Dendritic cell treated with granulocyte-macrophage colony-stimulating factor and Interleukin-4, amounts not matched to agents 40 ng/mL and 50 ng/mL, for 4 days (primary cell): ENCODE results near the gene TSPEAR.
"Not testable (repeated sequence)": the region's sequence is repeated elsewhere in the genome, so short reads cannot be mapped to it uniquely, and the experiment has no call there.

ENCODE experiments used
- H3K27ac Mint-ChIP-seq: one replicate; pipeline ENCODE4 v1.8.0; 2022; ENCODE audit warnings: mild to moderate bottlenecking, mixed read lengths
- H3K27me3 Mint-ChIP-seq: one replicate; pipeline ENCODE4 v1.8.0; 2022; ENCODE audit warnings: mild to moderate bottlenecking, mixed read lengths
- H3K36me3 Mint-ChIP-seq: one replicate; pipeline ENCODE4 v1.8.0; 2022; ENCODE audit warnings: low read depth, mixed read lengths
- H3K4me1 Mint-ChIP-seq: one replicate; pipeline ENCODE4 v1.8.0; 2022; ENCODE audit warnings: low read depth, mixed read lengths
- H3K4me3 Mint-ChIP-seq: one replicate; pipeline ENCODE4 v1.8.0; 2022; ENCODE audit warnings: mild to moderate bottlenecking, moderate library complexity, mixed read lengths
- H3K9me3 Mint-ChIP-seq: one replicate; pipeline ENCODE4 v1.8.0; 2022; ENCODE audit warnings: mixed read lengths
- intact Hi-C: fragments of 100-400 bp; cut with micrococcal nuclease; formaldehyde crosslinking; loops from one replicate; pipeline ENCODE4 v1.15.0; 2022

TSPEAR gene

GRCh38 chr21:44612669-44613229 is 98.6 kb downstream of the TSPEAR start:
- no peaks in the 10 kb centered on the region for H3K36me3 Mint-ChIP-seq
- peaks cover 1% of the 10 kb centered on the region for H3K27me3 Mint-ChIP-seq
- no peaks in the 10 kb centered on the region for H3K4me1 Mint-ChIP-seq
- H3K4me3 Mint-ChIP-seq = no peak overlapping the region
- peaks cover 37% of the 10 kb centered on the region for H3K9me3 Mint-ChIP-seq
- intact Hi-C loops = no loop called here
- H3K27ac Mint-ChIP-seq = no peak overlapping the region

- H3K27ac Mint-ChIP-seq = no peak within 1 kb of the TSS
- peaks cover 37% of the 10 kb centered on the region for H3K9me3 Mint-ChIP-seq
- peaks cover 1% of the 10 kb centered on the region for H3K27me3 Mint-ChIP-seq
- no peak within 1 kb of the TSS for H3K4me3 Mint-ChIP-seq
- no peaks in the 10 kb centered on the region for H3K4me1 Mint-ChIP-seq
- intact Hi-C loops = no loop called here
- no peaks in the 10 kb centered on the region for H3K36me3 Mint-ChIP-seq
Measured at GRCh38 chr21:44612029-44612486, 99.3 kb downstream of the TSPEAR start, which contains the start of gene KRTAP10-8. KRTAP10-8 (plus strand) TSS chr21:44612079; CDS start chr21:44612101, 22 bp downstream.

GRCh38 chr21:44611551-44611950 is 99.8 kb downstream of the TSPEAR start:
- H3K27ac Mint-ChIP-seq = no peak overlapping the region
- peaks cover 1% of the 10 kb centered on the region for H3K27me3 Mint-ChIP-seq
- H3K36me3 Mint-ChIP-seq = no peaks in the 10 kb centered on the region
- peaks cover 38% of the 10 kb centered on the region for H3K9me3 Mint-ChIP-seq
- intact Hi-C loops = no loop called here
- no peak overlapping the region for H3K4me3 Mint-ChIP-seq
- H3K4me1 Mint-ChIP-seq = no peaks in the 10 kb centered on the region

GRCh38 chr21:44610157-44610843 is 101.1 kb downstream of the TSPEAR start:
- H3K27ac Mint-ChIP-seq, H3K36me3 Mint-ChIP-seq, H3K4me1 Mint-ChIP-seq, H3K4me3 Mint-ChIP-seq, intact Hi-C loops, H3K27me3 Mint-ChIP-seq: not testable (repeated sequence)
- H3K9me3 Mint-ChIP-seq = peaks cover 43% of the 10 kb centered on the region

- Mint-ChIP-seq H3K27ac (no peak overlapping the region), H3K9me3 (peaks cover 48% of the 10 kb centered on the region), H3K27me3 (peaks cover 4% of the 10 kb centered on the region), H3K36me3 (no peaks in the 10 kb centered on the region), H3K4me1 (no peaks in the 10 kb centered on the region), H3K4me3 (no peak overlapping the region)
- intact Hi-C loops = no loop called here
Measured at GRCh38 chr21:44609193-44609592, 102.2 kb downstream of the TSPEAR start.

GRCh38 chr21:44606495-44606894 is 104.9 kb downstream of the TSPEAR start:
- H3K27me3 Mint-ChIP-seq = peaks cover 4% of the 10 kb centered on the region
- no peak overlapping the region for H3K27ac Mint-ChIP-seq
- H3K36me3 Mint-ChIP-seq = no peaks in the 10 kb centered on the region
- intact Hi-C loops = no loop called here
- peaks cover 46% of the 10 kb centered on the region for H3K9me3 Mint-ChIP-seq
- H3K4me1 Mint-ChIP-seq = no peaks in the 10 kb centered on the region
- no peak overlapping the region for H3K4me3 Mint-ChIP-seq

GRCh38 chr21:44603911-44604310 is 107.5 kb downstream of the TSPEAR start:
- no peak overlapping the region for H3K27ac Mint-ChIP-seq
- H3K27me3 Mint-ChIP-seq = peaks cover 9% of the 10 kb centered on the region
- no peaks in the 10 kb centered on the region for H3K36me3 Mint-ChIP-seq
- peaks cover 20% of the 10 kb centered on the region for H3K9me3 Mint-ChIP-seq
- intact Hi-C loops = no loop called here
- H3K4me3 Mint-ChIP-seq = no peak overlapping the region
- no peaks in the 10 kb centered on the region for H3K4me1 Mint-ChIP-seq

- intact Hi-C loops = no loop called here
- H3K4me1 Mint-ChIP-seq = no peaks in the 10 kb centered on the region
- H3K9me3 Mint-ChIP-seq = peaks cover 16% of the 10 kb centered on the region
- no peak overlapping the region for H3K27ac Mint-ChIP-seq
- peaks cover 9% of the 10 kb centered on the region for H3K27me3 Mint-ChIP-seq
- no peaks in the 10 kb centered on the region for H3K36me3 Mint-ChIP-seq
- H3K4me3 Mint-ChIP-seq = no peak overlapping the region
Measured at GRCh38 chr21:44603109-44603875, 108.1 kb downstream of the TSPEAR start.

- Mint-ChIP-seq H3K4me1 (no peaks in the 10 kb centered on the region), H3K27ac (no peak overlapping the region), H3K4me3 (no peak overlapping the region), H3K36me3 (no peaks in the 10 kb centered on the region), H3K9me3 (peaks cover 16% of the 10 kb centered on the region), H3K27me3 (peaks cover 13% of the 10 kb centered on the region)
- intact Hi-C loops = no loop called here
Measured at GRCh38 chr21:44602463-44602850, 108.9 kb downstream of the TSPEAR start.

- Mint-ChIP-seq H3K36me3 (no peaks in the 10 kb centered on the region), H3K27ac (no peak overlapping the region), H3K4me3 (no peak overlapping the region), H3K4me1 (no peaks in the 10 kb centered on the region), H3K27me3 (peaks cover 13% of the 10 kb centered on the region), H3K9me3 (peaks cover 16% of the 10 kb centered on the region)
- intact Hi-C loops = no loop called here
Measured at GRCh38 chr21:44601596-44602462, 109.5 kb downstream of the TSPEAR start.

- H3K36me3 Mint-ChIP-seq, H3K27ac Mint-ChIP-seq, intact Hi-C loops, H3K4me1 Mint-ChIP-seq, H3K4me3 Mint-ChIP-seq: not testable (repeated sequence)
- peaks cover 10% of the 10 kb centered on the region for H3K9me3 Mint-ChIP-seq
- H3K27me3 Mint-ChIP-seq = peaks cover 13% of the 10 kb centered on the region
Measured at GRCh38 chr21:44601091-44601490, 110.3 kb downstream of the TSPEAR start.

GRCh38 chr21:44600118-44600978 is 111.0 kb downstream of the TSPEAR start, which contains the start of gene KRTAP10-7:
KRTAP10-7 (plus strand) TSS chr21:44600597; CDS start chr21:44600622, 25 bp downstream.
- H3K4me3 Mint-ChIP-seq, intact Hi-C loops, H3K36me3 Mint-ChIP-seq, H3K4me1 Mint-ChIP-seq, H3K27ac Mint-ChIP-seq, H3K9me3 Mint-ChIP-seq: not testable (repeated sequence)
- H3K27me3 Mint-ChIP-seq = peaks cover 11% of the 10 kb centered on the region
